HEK293T (cell line): ENCODE data around the gene ZNF311.

Experiments used
- BHLHE40 ChIP-seq: fragments of 450-650 bp; IDR thresholded peaks from 2 replicates; pipeline ENCODE4 v1.6.1; 2016; ENCODE audit warnings: mild to moderate bottlenecking, moderate library complexity, borderline replicate concordance
- CTBP1 ChIP-seq: fragments of 450-650 bp; IDR thresholded peaks from 2 replicates; pipeline ENCODE4 v1.6.1; 2016; ENCODE audit warnings: borderline replicate concordance
- ELF4 ChIP-seq: fragments of 450-650 bp; IDR thresholded peaks from 2 replicates; pipeline ENCODE4 v1.6.1; 2017; ENCODE audit warnings: antibody characterized with exemption
- FOXA1 ChIP-seq: fragments of 450-650 bp; IDR thresholded peaks from 2 replicates; pipeline ENCODE4 v1.6.1; 2016; ENCODE audit warnings: mild to moderate bottlenecking
- FOXK2 ChIP-seq: fragments of 450-650 bp; IDR thresholded peaks from 2 replicates; pipeline ENCODE4 v1.6.1; 2016; ENCODE audit warnings: mild to moderate bottlenecking
- FOXM1 ChIP-seq: fragments of 450-650 bp; IDR thresholded peaks from 2 replicates; pipeline ENCODE4 v1.6.1; 2017; ENCODE audit warnings: mild to moderate bottlenecking, borderline replicate concordance
- LEF1 ChIP-seq: fragments of 450-650 bp; IDR thresholded peaks from 2 replicates; pipeline ENCODE4 v1.6.1; 2017; ENCODE audit warnings: mild to moderate bottlenecking, borderline replicate concordance
- NFRKB ChIP-seq: fragments of 450-650 bp; IDR thresholded peaks from 2 replicates; pipeline ENCODE4 v1.6.1; 2016; ENCODE audit warnings: mild to moderate bottlenecking, moderate library complexity
- SP1 ChIP-seq: fragments of 450-650 bp; IDR thresholded peaks from 2 replicates; pipeline ENCODE4 v1.6.1; 2017
- SUZ12 ChIP-seq: fragments of 450-650 bp; IDR thresholded peaks from 2 replicates; pipeline ENCODE4 v1.6.1; 2016; ENCODE audit warnings: mild to moderate bottlenecking
- TF ChIP-seq, protein P1 (sequence below): fragments of 450-650 bp; IDR thresholded peaks from 2 replicates; pipeline ENCODE4 v1.6.1; 2016

DNA sequence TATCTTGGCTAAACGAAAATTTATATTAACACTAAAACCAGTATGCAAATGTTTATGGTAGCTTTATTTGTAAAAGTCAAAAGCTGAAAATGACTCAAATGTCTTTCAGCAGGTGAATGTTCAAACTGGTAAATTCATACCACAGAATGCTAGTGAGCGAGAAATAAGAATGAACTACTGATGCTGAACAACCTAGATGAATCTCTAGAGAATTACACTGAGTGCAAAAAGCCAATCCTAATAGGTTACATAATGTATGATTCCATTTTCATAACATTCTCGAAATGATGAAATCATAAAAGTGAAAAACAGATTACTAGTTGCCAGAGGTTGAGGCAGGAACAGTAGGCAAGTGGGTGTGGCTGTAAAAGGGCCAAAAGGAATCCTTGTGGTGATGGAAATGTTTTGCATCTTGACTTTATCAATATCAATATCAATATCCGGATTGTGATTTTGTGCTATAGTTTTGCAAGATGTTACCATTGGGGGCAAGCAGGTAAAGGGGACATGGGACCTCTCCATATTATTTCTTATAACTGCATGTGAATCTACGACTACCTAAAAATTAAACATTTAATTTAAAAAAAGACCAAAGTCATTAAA, 26.1 kb downstream of the ZNF311 start:
- TF ChIP-seq SP1 = no peak
- TF ChIP-seq FOXM1 = no peak
- TF ChIP-seq, protein P1, sequence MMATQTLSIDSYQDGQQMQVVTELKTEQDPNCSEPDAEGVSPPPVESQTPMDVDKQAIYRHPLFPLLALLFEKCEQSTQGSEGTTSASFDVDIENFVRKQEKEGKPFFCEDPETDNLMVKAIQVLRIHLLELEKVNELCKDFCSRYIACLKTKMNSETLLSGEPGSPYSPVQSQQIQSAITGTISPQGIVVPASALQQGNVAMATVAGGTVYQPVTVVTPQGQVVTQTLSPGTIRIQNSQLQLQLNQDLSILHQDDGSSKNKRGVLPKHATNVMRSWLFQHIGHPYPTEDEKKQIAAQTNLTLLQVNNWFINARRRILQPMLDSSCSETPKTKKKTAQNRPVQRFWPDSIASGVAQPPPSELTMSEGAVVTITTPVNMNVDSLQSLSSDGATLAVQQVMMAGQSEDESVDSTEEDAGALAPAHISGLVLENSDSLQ = no peak
- no peak for TF ChIP-seq CTBP1
- no peak for TF ChIP-seq FOXK2
- no peak for TF ChIP-seq ELF4
- no peak for TF ChIP-seq SUZ12
- TF ChIP-seq LEF1 = no peak
- no peak for TF ChIP-seq FOXA1
- TF ChIP-seq NFRKB = no peak
- TF ChIP-seq BHLHE40 = no peak
